H1 (cell line): ENCODE data around the gene SLC35F6. TPM values are rescaled to one million over a fixed set of nuclear protein-coding genes. Genes with fewer than 3 reads are reported as not detected.

Source experiments
- CTCF ChIA-PET: fragments of 300-600 bp; sonication (Branson Sonifier 250); formaldehyde crosslinking; loops from one replicate; lab custom pipeline; 2021; ENCODE audit not compliant: partially characterized antibody; lab: Charles Lee
- POLR2A ChIA-PET: fragments of 300-600 bp; sonication (Branson Sonifier 250); formaldehyde crosslinking; loops from one replicate; lab custom pipeline; 2021; ENCODE audit warnings: inconsistent platforms; ENCODE audit not compliant: partially characterized antibody; lab: Charles Lee
- DNase-seq, 2 experiments: peaks; one replicate each; pipeline versions ENCODE4 v3.0.0 to v3.0.0-alpha.2; 2010 to 2022; ENCODE audit warnings: low spot score in 2 of 2, low read depth in 1 of 2, mixed read lengths in 1 of 2
- FAIRE-seq: peaks from 2 replicates; lab custom pipeline; 2011; peaks lifted over from hg19 to GRCh38; lab: Jason Lieb, UNC
- H2AFZ ChIP-seq: 2 replicates; pipeline ENCODE4 v1.8.1; 2012; ENCODE audit warnings: low read length, inconsistent platforms
- H2AK5ac ChIP-seq: 2 replicates; pipeline ENCODE4 v1.6.1; 2013; ENCODE audit warnings: low read depth, low read length
- H2BK120ac ChIP-seq: replicated peaks from 2 replicates; pipeline ENCODE3; 2013; ENCODE audit warnings: low read depth, low read length, inconsistent platforms
- H2BK12ac ChIP-seq: 2 replicates; pipeline ENCODE4 v1.6.1; 2013; ENCODE audit warnings: low read depth, low read length
- H2BK15ac ChIP-seq: 2 replicates; pipeline ENCODE4 v1.6.1; 2013; ENCODE audit warnings: low read length
- H2BK20ac ChIP-seq: 2 replicates; pipeline ENCODE4 v1.6.1; 2013; ENCODE audit warnings: low read length
- H2BK5ac ChIP-seq: 2 replicates; pipeline ENCODE4 v1.6.1; 2013; ENCODE audit warnings: low read depth, low read length
- H3K14ac ChIP-seq: 2 replicates; pipeline ENCODE4 v1.6.1; 2013; ENCODE audit warnings: inconsistent platforms; ENCODE audit not compliant: insufficient read length
- H3K18ac ChIP-seq: 2 replicates; pipeline ENCODE4 v1.6.1; 2013; ENCODE audit warnings: low read length; ENCODE audit errors: extremely low read depth
- H3K23ac ChIP-seq: 2 replicates; pipeline ENCODE4 v1.6.1; 2013; ENCODE audit warnings: inconsistent platforms; ENCODE audit not compliant: insufficient read length
- H3K23me2 ChIP-seq: 2 replicates; pipeline ENCODE4 v1.6.1; 2013; ENCODE audit warnings: low read depth, low read length
- H3K27ac ChIP-seq: 2 replicates; pipeline ENCODE4 v1.6.1; 2011; ENCODE audit warnings: low read depth, low read length, inconsistent platforms
- H3K27me3 ChIP-seq, 4 experiments: replicated peaks in 1 of 4; 1 replicate in 1 of 4; 2 replicates in 3 of 4; pipeline versions ENCODE4 v1.6.1 to v1.8.1; 2011 to 2013; ENCODE audit warnings: low read length in 3 of 4, mild to moderate bottlenecking in 3 of 4, inconsistent platforms in 2 of 4, mixed read lengths in 2 of 4, moderate library complexity in 1 of 4; ENCODE audit not compliant: control insufficient read depth in 3 of 4, insufficient read depth in 3 of 4; ENCODE audit errors: extremely low read depth in 1 of 4
- H3K36me3 ChIP-seq, 4 experiments: 2 replicates each; pipeline versions ENCODE4 v1.6.1 to v1.8.1; 2011 to 2013; ENCODE audit warnings: mild to moderate bottlenecking in 4 of 4, low read length in 3 of 4, moderate library complexity in 2 of 4, control low read depth in 1 of 4, inconsistent platforms in 1 of 4; ENCODE audit not compliant: insufficient read depth in 4 of 4, control insufficient read depth in 2 of 4
- H3K4ac ChIP-seq: replicated peaks from 2 replicates; pipeline ENCODE3; 2013; ENCODE audit warnings: low read length, low read depth, mixed read lengths, inconsistent platforms; ENCODE audit not compliant: insufficient read length
- H3K4me1 ChIP-seq, 4 experiments: replicated peaks in 1 of 4; 1 replicate in 1 of 4; 2 replicates in 3 of 4; pipeline versions ENCODE4 v1.6.1 to v1.8.1; 2011 to 2013; ENCODE audit warnings: low read length in 3 of 4, inconsistent platforms in 2 of 4, mixed read lengths in 1 of 4; ENCODE audit not compliant: insufficient read depth in 4 of 4, control insufficient read depth in 3 of 4
- H3K4me2 ChIP-seq, 2 experiments: 2 replicates each; pipeline versions ENCODE4 v1.6.1 to v1.8.1; 2011 to 2013; ENCODE audit warnings: low read depth in 2 of 2, low read length in 2 of 2, control low read depth in 1 of 2, inconsistent platforms in 1 of 2, mild to moderate bottlenecking in 1 of 2; ENCODE audit not compliant: insufficient read depth in 1 of 2
- H3K4me3 ChIP-seq, 4 experiments: fragments of 200-600, 300-600 bp in 1 of 4; sonication (generic), shearing (Covaris generic), sonication (Bioruptor Twin) in 1 of 4; 2 replicates each; pipeline versions ENCODE4 v1.5.1 to v1.8.1; 2011 to 2016; ENCODE audit warnings: low read length in 4 of 4, low read depth in 3 of 4, control low read depth in 2 of 4, inconsistent platforms in 2 of 4, mild to moderate bottlenecking in 2 of 4, mixed read lengths in 1 of 4, moderate library complexity in 1 of 4; ENCODE audit not compliant: insufficient read depth in 2 of 4; ENCODE audit errors: extremely low read depth in 1 of 4
- H3K56ac ChIP-seq: replicated peaks from 2 replicates; pipeline ENCODE3; 2013; ENCODE audit warnings: low read depth, mild to moderate bottlenecking, mixed read lengths, low read length, inconsistent platforms; ENCODE audit not compliant: insufficient read length
- H3K79me1 ChIP-seq: 2 replicates; pipeline ENCODE4 v1.6.1; 2013; ENCODE audit warnings: low read depth, low read length, control low read depth
- H3K79me2 ChIP-seq, 2 experiments: 2 replicates each; pipeline versions ENCODE4 v1.6.1 to v1.8.1; 2012 to 2013; ENCODE audit warnings: low read length in 2 of 2, mild to moderate bottlenecking in 2 of 2, inconsistent platforms in 1 of 2; ENCODE audit not compliant: insufficient read depth in 2 of 2, control insufficient read depth in 1 of 2
- H3K9ac ChIP-seq, 4 experiments: replicated peaks in 1 of 4; 1 replicate in 1 of 4; 2 replicates in 3 of 4; pipeline versions ENCODE4 v1.6.1 to v1.8.1; 2011 to 2013; ENCODE audit warnings: low read depth in 3 of 4, low read length in 3 of 4, control low read depth in 2 of 4, mild to moderate bottlenecking in 2 of 4, moderate library complexity in 2 of 4, inconsistent platforms in 1 of 4; ENCODE audit errors: extremely low read depth in 1 of 4
- H3K9me3 ChIP-seq, 2 experiments: 2 replicates each; pipeline versions ENCODE4 v1.6.1 to v1.8.1; 2012 to 2013; ENCODE audit warnings: mild to moderate bottlenecking in 2 of 2, moderate library complexity in 2 of 2, control low read depth in 1 of 2, inconsistent platforms in 1 of 2, low read depth in 1 of 2, low read length in 1 of 2, mixed read lengths in 1 of 2; ENCODE audit not compliant: insufficient read depth in 2 of 2
- H4K20me1 ChIP-seq, 2 experiments: replicated peaks in 1 of 2; 2 replicates each; pipeline versions ENCODE3 to v1.8.1; 2011 to 2013; ENCODE audit warnings: inconsistent platforms in 2 of 2, low read length in 2 of 2, mild to moderate bottlenecking in 1 of 2; ENCODE audit not compliant: insufficient read depth in 2 of 2, control insufficient read depth in 1 of 2
- H4K5ac ChIP-seq: 2 replicates; pipeline ENCODE4 v1.6.1; 2013; ENCODE audit warnings: low read length, low read depth, mixed read lengths, inconsistent platforms; ENCODE audit not compliant: insufficient read length
- H4K8ac ChIP-seq: 2 replicates; pipeline ENCODE4 v1.8.0; 2013; ENCODE audit warnings: mild to moderate bottlenecking, moderate library complexity, low read length, inconsistent platforms; ENCODE audit not compliant: insufficient read depth; ENCODE audit errors: extremely low read depth
- H4K91ac ChIP-seq: replicated peaks from 2 replicates; pipeline ENCODE3; 2013; ENCODE audit warnings: low read length, mixed read lengths, inconsistent platforms; ENCODE audit not compliant: insufficient read length
- BRCA1 ChIP-seq: IDR thresholded peaks from 2 replicates; pipeline ENCODE4 v1.6.1; 2012; ENCODE audit warnings: low read depth, low read length, improper control_type of control experiment
- CBX8 ChIP-seq: fragments of 300-800, 300-1000 bp; sonication (generic); IDR thresholded peaks from 2 replicates; pipeline ENCODE4 v1.7.1; 2016; ENCODE audit warnings: low read depth, low read length, borderline replicate concordance
- EP300 ChIP-seq, 2 experiments: IDR thresholded peaks; 1 replicate in 1 of 2; 2 replicates in 1 of 2; pipeline ENCODE4 v1.6.1; 2011 to 2012; ENCODE audit warnings: low read depth in 2 of 2, low read length in 2 of 2, mild to moderate bottlenecking in 2 of 2, borderline replicate concordance in 1 of 2, inconsistent platforms in 1 of 2, moderate library complexity in 1 of 2
- GABPA ChIP-seq: IDR thresholded peaks from 2 replicates; pipeline ENCODE4 v1.6.1; 2011; ENCODE audit warnings: mild to moderate bottlenecking, low read length, moderate library complexity, borderline replicate concordance; ENCODE audit not compliant: insufficient read depth
- KDM1A ChIP-seq: fragments of 200-600, 300-600 bp; sonication (generic); IDR thresholded peaks from 2 replicates; pipeline ENCODE4 v1.7.1; 2016; ENCODE audit warnings: mild to moderate bottlenecking, low read length, borderline replicate concordance
- NRF1 ChIP-seq: IDR thresholded peaks from 2 replicates; pipeline ENCODE4 v1.6.1; 2011; ENCODE audit warnings: mild to moderate bottlenecking, low read depth, low read length, improper control_type of control experiment
- PHF8 ChIP-seq: fragments of 200-600 bp; sonication (generic); conservative IDR thresholded peaks from 2 replicates; pipeline ENCODE4 v1.7.1; 2012; ENCODE audit warnings: low read depth, mild to moderate bottlenecking, inconsistent platforms, low read length, moderate library complexity
- RBBP5 ChIP-seq: IDR thresholded peaks from 2 replicates; pipeline ENCODE4 v1.7.1; 2012; ENCODE audit warnings: low read depth, mild to moderate bottlenecking, inconsistent platforms, low read length, moderate library complexity, borderline replicate concordance
- SIRT6 ChIP-seq: IDR thresholded peaks from one replicate; pipeline ENCODE4 v1.7.1; 2012; ENCODE audit warnings: low read length, inconsistent platforms
- SUZ12 ChIP-seq: fragments of 200-600 bp; sonication (generic); IDR thresholded peaks from 2 replicates; pipeline ENCODE4 v1.6.1; 2012; ENCODE audit warnings: mild to moderate bottlenecking, inconsistent platforms, low read length, moderate library complexity, mixed read lengths
- TEAD4 ChIP-seq: IDR thresholded peaks from 2 replicates; pipeline ENCODE4 v1.6.1; 2012; ENCODE audit warnings: low read depth, low read length, inconsistent platforms, mixed read lengths
- ZNF274 ChIP-seq: IDR thresholded peaks from 2 replicates; pipeline ENCODE4 v1.7.0; 2012; ENCODE audit warnings: low read length, borderline replicate concordance; ENCODE audit errors: extremely low read depth
- WGBS, 2 experiments: shearing (Covaris generic) in 1 of 2; methylation state at CpG; one replicate each; pipeline versions ENCODE4 v1.1.6 to v1.1.7; 2013 to 2015; ENCODE audit warnings: low lambda C conversion rate in 2 of 2, mixed read lengths in 2 of 2, inconsistent platforms in 1 of 2, low coverage in 1 of 2, missing lambda C conversion rate in 1 of 2; ENCODE audit not compliant: insufficient replicate concordance in 2 of 2, insufficient coverage in 1 of 2, insufficient read length in 1 of 2; ENCODE audit errors: extremely low coverage in 1 of 2, missing lambda C conversion rate in 1 of 2; 5-methylcytosine and 5-hydroxymethylcytosine counted together
- polyA plus RNA-seq, 7 experiments: library from polyadenylated mRNA; depleted of rRNA in 3 of 7; stranded (reverse) in 5 of 7; unstranded in 2 of 7; fragments of >200 nt in 5 of 7; fragments of 200-250 nt in 2 of 7; gene quantifications; 1 replicate in 5 of 7; 2 replicates in 1 of 7; 4 replicates in 1 of 7; pipeline versions ENCODE4 v1.2.1 to v1.2.3, GENCODE V29; 2011 to 2013; ENCODE audit warnings: missing spikeins in 2 of 7, mixed read lengths in 2 of 7
- total RNA-seq: library from RNA; stranded (reverse); fragmentation: NEBNext Ultra II Directional; extraction: Animal tissue kit (Norgen Biotek cat#: 25700); gene quantifications from 2 replicates; pipeline ENCODE4 v1.2.1, GENCODE V29; 2021
- TF ChIP-seq, protein P1 (sequence below): IDR thresholded peaks from 2 replicates; pipeline ENCODE4 v1.6.1; 2012; ENCODE audit warnings: inconsistent platforms

Gene SLC35F6
- total and polyA plus RNA-seq, 2 of the 8 experiments (the other 6 are each of a cell fraction or from before 2014, with no cell fraction given) = 11.2 to 13.5 TPM

DNA sequence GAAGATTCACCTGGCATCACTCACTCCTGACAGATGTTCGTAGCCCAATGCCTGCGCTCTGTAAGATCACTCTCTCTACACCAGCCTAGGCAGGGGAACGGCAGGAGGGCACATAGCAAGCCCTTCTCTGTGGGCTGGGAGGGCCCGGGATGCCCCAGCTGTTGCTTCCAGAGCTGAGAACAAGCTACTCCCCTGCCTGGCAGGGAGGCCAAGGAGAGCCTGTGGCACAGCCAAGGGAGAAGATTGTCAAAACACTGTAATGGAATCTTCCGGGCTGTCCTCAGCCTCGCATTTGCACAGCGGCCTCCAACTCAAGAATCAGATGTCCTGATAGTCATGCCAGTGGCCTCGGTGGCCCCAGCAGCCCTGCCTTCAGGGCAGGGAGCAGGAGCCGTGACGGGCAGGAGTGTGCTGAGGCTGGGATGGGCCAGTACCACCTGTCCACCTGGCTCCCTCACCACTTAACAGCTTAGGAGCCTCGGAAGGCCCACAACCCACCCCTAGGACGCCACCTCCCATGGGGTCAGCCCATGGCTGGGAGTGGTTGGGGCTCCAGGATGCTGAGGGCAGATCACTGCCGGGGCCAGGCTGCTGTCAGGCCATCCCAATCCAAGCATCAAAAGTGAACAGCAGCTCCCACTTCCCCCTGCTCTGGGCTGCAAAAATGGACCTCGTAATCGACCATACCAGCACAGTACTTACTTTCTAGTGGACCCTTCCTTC lies 21.9 kb upstream of the SLC35F6 start:
- Histone ChIP-seq H3K4me2 (no peak overlapping the region), H3K9me3 (no peaks in the 10 kb centered on the region), H3K27ac (no peak overlapping the region), H3K23me2 (no peaks in the 10 kb centered on the region), H2BK15ac (no peak overlapping the region), H3K4ac (no peak overlapping the region), H3K4me3 (no peak overlapping the region), H4K8ac (no peak overlapping the region), H3K36me3 (no peaks in the 10 kb centered on the region), H2AFZ (no peak overlapping the region), H2BK20ac (no peak overlapping the region), H3K18ac (no peak overlapping the region), H2BK120ac (no peak overlapping the region), H3K27me3 (no peaks in the 10 kb centered on the region), H4K91ac (no peak overlapping the region), H3K9ac (no peak overlapping the region), H3K56ac (no peak overlapping the region), H3K79me2 (no peaks in the 10 kb centered on the region), H2BK12ac (no peak overlapping the region), H3K23ac (no peak overlapping the region), H3K79me1 (no peaks in the 10 kb centered on the region), H4K20me1 (no peaks in the 10 kb centered on the region), H3K4me1 (no peaks in the 10 kb centered on the region), H2AK5ac (no peak overlapping the region), H3K14ac (no peak overlapping the region), H4K5ac (no peak overlapping the region), H2BK5ac (no peak overlapping the region)
- CTCF ChIA-PET = interaction anchor here (1.0 to 14.9 kb wide), 8 partner anchors 9 to 187 kb away, joined by 4 to 367 read pairs (median 17); no protein-coding TSS in a partner anchor
- no peak for FAIRE-seq
- WGBS, 2 experiments = 89% methylated on average over 15 of the region's 15 CpGs; no CpG with 5 or more reads in 1 of the 2 experiments
- POLR2A ChIA-PET = interaction anchor here (1.4 kb wide), 1 partner anchor 220 kb away, joined by 3 read pairs; no protein-coding TSS in a partner anchor
- no peak for DNase-seq
- no peak for TF ChIP-seq SIRT6
- no peak for TF ChIP-seq EP300 (IDR thresholded peaks at IDR 0.05; ENCODE audit: borderline replicate concordance in 1 of 2, low read depth in 2 of 2, low read length in 2 of 2)
- TF ChIP-seq KDM1A = no peak
- TF ChIP-seq GABPA = no peak
- no peak for TF ChIP-seq TEAD4
- no peak for TF ChIP-seq CBX8
- TF ChIP-seq NRF1 = no peak
- TF ChIP-seq PHF8 = no peak
- TF ChIP-seq, protein P1, sequence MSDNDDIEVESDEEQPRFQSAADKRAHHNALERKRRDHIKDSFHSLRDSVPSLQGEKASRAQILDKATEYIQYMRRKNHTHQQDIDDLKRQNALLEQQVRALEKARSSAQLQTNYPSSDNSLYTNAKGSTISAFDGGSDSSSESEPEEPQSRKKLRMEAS = no peak
- TF ChIP-seq RBBP5 = no peak
- no peak for TF ChIP-seq ZNF274
- TF ChIP-seq SUZ12 = no peak
- TF ChIP-seq BRCA1 = no peak
